Measurements from ENCODE around the gene SYCP2L. TPM values are rescaled to one million over a fixed set of nuclear protein-coding genes. Genes with fewer than 3 reads are reported as not detected.

The SYCP2L gene
- total and polyA plus RNA-seq, 9 of the 15 experiments (the other 6 are each of a cell fraction or from before 2014, with no cell fraction given), result 12.4 to 46.9 (median 22.0) TPM

DNA sequence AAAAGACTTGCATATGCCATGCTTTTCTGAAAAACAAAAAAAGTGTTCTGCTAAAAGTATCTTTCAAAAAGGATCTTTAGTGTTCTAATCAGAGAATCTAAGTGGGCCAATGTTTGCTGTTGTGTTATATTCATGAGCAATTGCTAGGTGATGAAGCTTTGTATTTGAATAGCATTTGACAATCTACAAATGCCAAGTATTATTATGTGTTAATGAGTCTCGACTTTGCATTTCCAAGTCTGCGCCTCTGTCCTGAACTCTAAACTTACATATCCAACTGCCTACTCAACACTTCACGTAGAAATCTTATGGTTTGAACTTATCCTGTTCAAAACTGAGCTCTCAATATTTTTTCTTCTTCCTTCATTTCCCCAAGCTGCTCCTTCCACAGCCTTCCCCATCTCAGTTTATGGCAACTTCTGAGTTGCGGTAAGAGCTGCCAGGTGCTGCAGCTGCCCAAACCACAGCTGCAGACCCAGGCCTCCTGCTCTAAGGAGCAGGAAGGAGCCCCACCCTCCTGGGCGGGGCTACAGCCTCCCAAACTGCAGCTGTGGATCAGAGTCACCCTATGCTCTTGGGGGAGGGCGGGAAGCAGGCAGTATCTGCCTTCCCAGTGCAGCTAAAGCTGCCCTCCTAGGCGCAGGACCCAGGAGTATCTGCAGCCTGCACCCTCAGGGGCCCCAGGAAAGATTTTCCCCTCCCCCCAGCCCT, 31.8 kb upstream of the SYCP2L start:
- TF ChIP-seq CBFA2T3 (IDR thresholded peaks at IDR 0.05), result peak; percentile 44; the same call in 1 of the 2 replicates
- TF ChIP-seq MTF1 (CRISPR knock-in tag; IDR thresholded peaks at IDR 0.05; ENCODE audit: borderline replicate concordance), result no peak
- TF ChIP-seq, protein P1, sequence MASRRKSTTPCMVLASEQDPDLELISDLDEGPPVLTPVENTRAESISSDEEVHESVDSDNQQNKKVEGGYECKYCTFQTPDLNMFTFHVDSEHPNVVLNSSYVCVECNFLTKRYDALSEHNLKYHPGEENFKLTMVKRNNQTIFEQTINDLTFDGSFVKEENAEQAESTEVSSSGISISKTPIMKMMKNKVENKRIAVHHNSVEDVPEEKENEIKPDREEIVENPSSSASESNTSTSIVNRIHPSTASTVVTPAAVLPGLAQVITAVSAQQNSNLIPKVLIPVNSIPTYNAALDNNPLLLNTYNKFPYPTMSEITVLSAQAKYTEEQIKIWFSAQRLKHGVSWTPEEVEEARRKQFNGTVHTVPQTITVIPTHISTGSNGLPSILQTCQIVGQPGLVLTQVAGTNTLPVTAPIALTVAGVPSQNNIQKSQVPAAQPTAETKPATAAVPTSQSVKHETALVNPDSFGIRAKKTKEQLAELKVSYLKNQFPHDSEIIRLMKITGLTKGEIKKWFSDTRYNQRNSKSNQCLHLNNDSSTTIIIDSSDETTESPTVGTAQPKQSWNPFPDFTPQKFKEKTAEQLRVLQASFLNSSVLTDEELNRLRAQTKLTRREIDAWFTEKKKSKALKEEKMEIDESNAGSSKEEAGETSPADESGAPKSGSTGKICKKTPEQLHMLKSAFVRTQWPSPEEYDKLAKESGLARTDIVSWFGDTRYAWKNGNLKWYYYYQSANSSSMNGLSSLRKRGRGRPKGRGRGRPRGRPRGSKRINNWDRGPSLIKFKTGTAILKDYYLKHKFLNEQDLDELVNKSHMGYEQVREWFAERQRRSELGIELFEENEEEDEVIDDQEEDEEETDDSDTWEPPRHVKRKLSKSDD (conservative IDR thresholded peaks at IDR 0.05; ENCODE audit: low read length), result no peak
- no peak for TF ChIP-seq ZC3H11A (IDR thresholded peaks at IDR 0.05; ENCODE audit: low read depth, low read length)
- no peak overlapping the region for H3K4me2 ChIP-seq (ENCODE audit: insufficient read depth, low read length)
- peaks cover 8 to 11% of the 10 kb centered on the region in 2 experiments; a peak in 3 of 5 replicates for H3K4me1 ChIP-seq (replicated peaks in 1 of 2; ENCODE audit: control insufficient read depth in 2 of 2, insufficient read depth in 2 of 2, low read length in 2 of 2)
- peak; percentile 78 for ATAC-seq
- no peaks in the 10 kb centered on the region for H3K27me3 ChIP-seq (ENCODE audit: control insufficient read depth in 2 of 2, insufficient read depth in 2 of 2, low read length in 2 of 2)
- CTCF ChIA-PET (ENCODE audit: low intra/inter-chr PET ratio), result no interaction called here
- no peaks in the 10 kb centered on the region for H3K36me3 ChIP-seq (ENCODE audit: control insufficient read depth, insufficient read depth, low read length)
- intact Hi-C loops (cut with micrococcal nuclease) (no loop called here), in situ Hi-C loops (cut with MboI) (no loop called here)
- FAIRE-seq, result no peak
- H3K27ac ChIP-seq (ENCODE audit: extremely low read depth, low read depth, low read length), result no peak overlapping the region
- peaks cover 8% of the 10 kb centered on the region for H3K9me3 ChIP-seq (replicated peaks; ENCODE audit: control insufficient read depth, insufficient read depth, low read depth, low read length)
- POLR2A ChIA-PET, result interaction anchor here (1.2 kb wide), 1 partner anchor 17 kb away, joined by 3 read pairs; the partner anchor contains the start of gene MAK
- no peak overlapping the region for H3K4me3 ChIP-seq
- no peak overlapping the region for H2AFZ ChIP-seq (ENCODE audit: low read depth, low read length)
- BruUV-seq (replicated peaks), result no TSS peak
- H3K9ac ChIP-seq (ENCODE audit: insufficient read depth in 1 of 2, low read depth in 2 of 2, low read length in 2 of 2), result no peak overlapping the region
- H4K20me1 ChIP-seq (replicated peaks; ENCODE audit: control insufficient read depth, insufficient read depth, low read length), result no peaks in the 10 kb centered on the region
- DNase-seq (ENCODE audit: extremely low read depth in 1 of 4, low spot score in 3 of 4), result peak in 1 of 4 experiments; percentile 56
- H3K79me2 ChIP-seq (ENCODE audit: control insufficient read depth, insufficient read depth, low read length), result no peaks in the 10 kb centered on the region
- H3K9me1 ChIP-seq (ENCODE audit: control insufficient read depth, insufficient read depth, low read length), result no peaks in the 10 kb centered on the region
- WGBS (ENCODE audit: insufficient coverage, low coverage, missing lambda C conversion rate), result 45% methylated on average over 6 of the region's 7 CpGs
